Astrocyte of the cerebellum (primary cell): Measurements from ENCODE around the gene EPB41L3.
"Not testable (repeated sequence)": the region's sequence is repeated elsewhere in the genome, so short reads cannot be mapped to it uniquely, and the experiment has no call there.

Source experiments
- DNase-seq: peaks from one replicate; pipeline ENCODE4 v3.0.0-alpha.2; 2011; ENCODE audit warnings: low read depth
- H3K4me3 ChIP-seq: 2 replicates; pipeline ENCODE4 v1.5.1; 2011; ENCODE audit warnings: mild to moderate bottlenecking, low read depth, low read length, moderate library complexity
- in situ Hi-C: cut with HindIII; loops from 2 replicates; pipeline ENCODE4 v1.10.0; 2017; ENCODE audit warnings: low sequenced_read_pairs
- TF ChIP-seq, protein P1 (sequence below): IDR thresholded peaks from 2 replicates; pipeline ENCODE4 v1.5.1; 2012; ENCODE audit warnings: low read length, low read depth, moderate library complexity, mild to moderate bottlenecking; ENCODE audit errors: missing control alignments

The EPB41L3 gene

DNA sequence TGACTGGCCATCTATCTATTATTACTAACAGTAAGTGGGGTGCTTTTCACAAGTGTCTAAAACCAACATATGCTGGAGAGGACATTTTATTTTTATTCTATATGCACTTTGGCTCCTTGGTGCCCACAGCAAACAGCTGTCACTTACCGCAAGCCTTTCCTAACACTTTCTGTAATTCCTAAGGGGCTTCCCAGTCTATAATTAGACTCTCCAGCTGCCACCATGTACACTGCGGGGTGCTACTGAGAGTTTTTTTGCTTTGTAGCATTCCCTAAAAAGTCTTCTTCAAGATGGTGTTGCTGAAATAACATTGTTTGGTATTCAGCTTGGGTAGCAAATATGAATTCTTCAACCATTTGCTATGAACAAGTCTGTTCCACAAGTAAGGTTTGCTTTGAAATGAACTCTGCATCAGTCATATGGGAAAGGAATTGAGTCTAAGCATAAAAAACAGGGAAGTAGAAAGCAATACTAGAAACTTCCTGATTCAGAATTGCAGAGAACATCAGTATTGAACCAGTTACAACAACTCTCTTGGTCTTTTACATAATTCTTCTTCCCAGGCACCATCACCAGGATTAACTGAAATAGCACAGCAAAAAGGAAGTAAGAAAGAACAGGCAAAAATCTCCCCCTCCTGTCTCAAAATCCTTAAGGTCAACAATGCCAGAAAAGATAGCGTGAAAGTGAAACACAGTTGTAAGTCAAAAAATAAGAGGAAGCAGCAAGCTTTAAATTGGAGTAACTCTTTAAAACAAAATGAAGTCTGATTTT, 28.6 kb downstream of the EPB41L3 start:
- in situ Hi-C loops: no loop called here
- DNase-seq: no peak
- no peak overlapping the region for H3K4me3 ChIP-seq
- TF ChIP-seq, protein P1, sequence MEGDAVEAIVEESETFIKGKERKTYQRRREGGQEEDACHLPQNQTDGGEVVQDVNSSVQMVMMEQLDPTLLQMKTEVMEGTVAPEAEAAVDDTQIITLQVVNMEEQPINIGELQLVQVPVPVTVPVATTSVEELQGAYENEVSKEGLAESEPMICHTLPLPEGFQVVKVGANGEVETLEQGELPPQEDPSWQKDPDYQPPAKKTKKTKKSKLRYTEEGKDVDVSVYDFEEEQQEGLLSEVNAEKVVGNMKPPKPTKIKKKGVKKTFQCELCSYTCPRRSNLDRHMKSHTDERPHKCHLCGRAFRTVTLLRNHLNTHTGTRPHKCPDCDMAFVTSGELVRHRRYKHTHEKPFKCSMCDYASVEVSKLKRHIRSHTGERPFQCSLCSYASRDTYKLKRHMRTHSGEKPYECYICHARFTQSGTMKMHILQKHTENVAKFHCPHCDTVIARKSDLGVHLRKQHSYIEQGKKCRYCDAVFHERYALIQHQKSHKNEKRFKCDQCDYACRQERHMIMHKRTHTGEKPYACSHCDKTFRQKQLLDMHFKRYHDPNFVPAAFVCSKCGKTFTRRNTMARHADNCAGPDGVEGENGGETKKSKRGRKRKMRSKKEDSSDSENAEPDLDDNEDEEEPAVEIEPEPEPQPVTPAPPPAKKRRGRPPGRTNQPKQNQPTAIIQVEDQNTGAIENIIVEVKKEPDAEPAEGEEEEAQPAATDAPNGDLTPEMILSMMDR: no peak

DNA sequence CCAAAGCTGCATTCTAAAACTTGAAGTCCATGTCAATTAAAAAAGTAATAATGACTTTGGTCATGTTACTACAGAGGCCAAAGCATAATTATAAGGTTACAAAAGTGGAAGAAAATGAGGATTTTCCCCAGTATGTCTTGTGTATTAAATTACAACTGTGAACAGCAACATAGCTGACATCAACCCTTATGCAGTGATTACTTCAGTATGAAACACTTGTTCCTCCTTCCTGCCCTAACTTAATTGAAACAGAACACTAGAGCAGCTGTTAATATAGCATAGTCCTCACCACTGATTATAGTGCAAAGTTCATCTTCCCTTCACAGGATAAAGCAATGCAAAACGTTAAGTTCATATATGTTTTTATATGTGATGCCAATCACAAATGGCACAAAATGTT, 29.9 kb downstream of the EPB41L3 start:
- in situ Hi-C loops: no loop called here
- DNase-seq: no peak
- TF ChIP-seq, protein P1: no peak
- H3K4me3 ChIP-seq: no peak overlapping the region

DNA sequence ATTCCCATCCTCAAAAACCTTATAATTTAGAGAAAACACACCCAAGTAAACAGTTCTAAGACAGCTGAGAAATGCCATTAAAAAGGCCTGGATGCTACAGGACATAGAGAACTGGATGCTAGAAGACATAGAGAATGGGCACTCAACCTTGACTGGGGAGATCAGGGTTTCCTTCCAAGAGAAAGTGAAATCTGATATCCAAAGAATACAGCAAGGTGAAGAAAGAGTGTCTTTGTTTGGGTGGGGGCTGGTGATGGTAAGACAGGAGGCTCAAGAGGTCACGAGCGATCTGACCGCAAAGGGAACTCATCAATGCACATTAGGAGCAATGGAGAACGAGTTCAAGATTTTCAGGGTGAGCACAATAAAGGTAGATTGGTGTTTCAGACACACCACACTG, 31.6 kb downstream of the EPB41L3 start:
- in situ Hi-C loops: no loop called here
- TF ChIP-seq, protein P1: no peak
- no peak overlapping the region for H3K4me3 ChIP-seq
- no peak for DNase-seq

DNA sequence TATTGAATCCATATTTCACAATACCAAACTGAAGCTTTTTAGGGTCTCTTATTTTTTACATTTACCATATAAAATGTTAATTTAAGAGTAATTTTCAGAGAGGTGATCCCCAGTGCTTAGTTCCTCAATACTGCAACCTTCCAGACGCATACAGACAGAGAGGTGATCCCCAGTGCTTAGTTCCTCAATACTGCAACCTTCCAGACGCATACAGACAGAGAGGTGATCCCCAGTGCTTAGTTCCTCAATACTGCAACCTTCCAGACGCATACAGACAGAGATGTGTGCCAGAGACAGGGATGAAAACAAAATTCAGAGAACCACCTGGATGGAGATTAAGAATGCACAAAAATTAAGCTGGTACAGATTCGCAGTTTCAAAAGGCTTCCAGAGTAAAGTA, 32.3 kb downstream of the EPB41L3 start:
- in situ Hi-C loops, DNase-seq, H3K4me3 ChIP-seq: not testable (repeated sequence)

DNA sequence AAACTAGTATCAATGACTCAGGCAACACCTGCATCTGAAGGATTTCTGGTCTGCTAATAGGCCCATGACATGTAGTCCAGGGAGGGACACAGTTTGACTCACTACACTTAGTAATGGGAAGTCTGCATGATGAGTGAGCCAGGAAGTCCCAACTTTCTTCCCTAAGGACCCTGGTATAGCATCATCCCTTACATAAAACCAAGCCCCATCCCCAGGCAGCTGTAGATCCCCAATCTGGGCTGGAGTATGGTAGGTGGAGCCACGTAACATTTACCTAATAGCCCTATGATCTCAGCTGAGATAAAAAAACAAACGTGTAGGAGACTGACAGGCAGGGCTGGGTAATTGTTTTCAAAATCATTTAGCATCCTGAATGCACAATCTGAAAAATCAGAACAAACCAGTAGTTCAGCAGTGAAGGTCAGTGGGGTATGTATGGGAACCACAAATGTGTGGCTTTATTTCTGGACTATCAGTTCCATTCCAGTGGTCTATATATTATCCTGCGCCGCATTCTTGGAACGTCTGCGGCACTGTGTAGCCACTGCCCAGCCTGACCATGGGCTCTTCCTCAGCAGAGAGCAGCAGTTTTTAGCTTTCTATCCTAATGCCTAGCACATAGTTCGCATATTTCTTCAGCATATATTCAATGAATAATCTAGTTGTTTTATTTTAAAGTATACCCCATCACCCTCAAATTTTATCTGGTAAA, 33.5 kb downstream of the EPB41L3 start:
- DNase-seq: no peak
- in situ Hi-C loops: no loop called here
- H3K4me3 ChIP-seq: no peak overlapping the region
- TF ChIP-seq, protein P1: no peak

DNA sequence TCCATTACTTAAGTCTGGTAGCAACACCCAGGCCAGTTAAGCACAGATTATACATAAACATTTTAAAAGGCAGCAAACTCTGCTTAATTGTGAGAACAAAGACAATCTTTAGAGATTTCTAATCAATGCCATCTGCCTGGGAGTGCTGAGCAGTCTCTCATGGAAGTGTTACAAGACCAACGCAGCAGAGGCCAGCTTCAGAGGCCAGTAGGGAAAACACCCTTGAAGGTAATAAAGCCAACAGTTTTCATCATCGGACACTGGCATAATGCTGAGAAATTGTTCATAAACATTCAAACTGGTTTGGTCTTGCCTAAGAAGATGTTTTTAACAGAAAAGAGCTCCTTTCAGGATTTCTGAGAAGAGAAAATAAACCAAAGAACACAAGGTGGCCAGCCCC, 35.0 kb downstream of the EPB41L3 start:
- no peak overlapping the region for H3K4me3 ChIP-seq
- in situ Hi-C loops: no loop called here
- DNase-seq: no peak
- TF ChIP-seq, protein P1: no peak

DNA sequence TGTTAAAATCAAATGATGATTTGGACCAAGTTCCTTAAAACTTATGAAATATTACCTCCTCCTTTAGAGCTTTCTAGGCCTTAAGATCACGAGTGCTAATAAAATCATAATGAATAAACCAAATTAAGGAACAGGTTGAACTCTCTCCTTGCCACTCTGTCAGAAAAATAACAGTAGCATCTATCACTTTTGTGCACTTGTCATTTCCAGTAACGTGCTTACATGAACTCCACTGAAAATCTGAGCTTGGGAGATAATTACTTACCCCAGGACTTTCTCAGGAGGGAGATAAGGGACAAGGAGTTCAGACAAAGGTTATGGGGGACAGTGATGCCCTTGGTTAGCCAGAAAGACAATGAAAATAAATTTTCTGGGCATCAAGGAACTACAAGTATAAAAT, 36.0 kb downstream of the EPB41L3 start:
- DNase-seq: no peak
- in situ Hi-C loops: no loop called here
- H3K4me3 ChIP-seq: no peak overlapping the region
- TF ChIP-seq, protein P1: no peak
